HFFc6 (cell line): ENCODE results near the gene PTPRK. TPM values are rescaled to one million over a fixed set of nuclear protein-coding genes. Genes with fewer than 3 reads are reported as not detected.

ENCODE experiments used
- DNase-seq: peaks from one replicate; pipeline ENCODE4 v3.0.0-alpha.2; 2018
- H3K27ac Mint-ChIP-seq: 2 replicates; pipeline ENCODE4 v1.8.0; 2020; ENCODE audit warnings: mild to moderate bottlenecking, mixed read lengths
- H3K27me3 Mint-ChIP-seq: 2 replicates; pipeline ENCODE4 v1.8.0; 2021; ENCODE audit warnings: mild to moderate bottlenecking, moderate library complexity, mixed read lengths; ENCODE audit not compliant: insufficient read depth
- H3K36me3 Mint-ChIP-seq: 2 replicates; pipeline ENCODE4 v1.8.0; 2021; ENCODE audit warnings: low read depth, mixed read lengths
- H3K4me1 Mint-ChIP-seq: 2 replicates; pipeline ENCODE4 v1.8.0; 2020; ENCODE audit warnings: low read depth, mixed read lengths
- H3K4me3 Mint-ChIP-seq: 2 replicates; pipeline ENCODE4 v1.8.0; 2020; ENCODE audit warnings: mild to moderate bottlenecking, moderate library complexity, mixed read lengths
- H3K9me3 Mint-ChIP-seq: 2 replicates; pipeline ENCODE4 v1.8.0; 2020; ENCODE audit warnings: mild to moderate bottlenecking, mixed read lengths
- CTCF ChIP-seq: fragments of 200-600 bp; sonication (generic); IDR thresholded peaks from 2 replicates; pipeline ENCODE4 v1.5.0; 2021; ENCODE audit warnings: antibody characterized with exemption, mild to moderate bottlenecking
- total RNA-seq, 6 experiments: library from RNA; stranded (reverse); fragmentation: NEBNext Ultra II Directional; extraction: Animal tissue kit (Norgen Biotek cat#: 25700); gene quantifications; 2 replicates in 1 of 6; 3 replicates in 5 of 6; pipeline ENCODE4 v1.2.3, GENCODE V29; 2021

Gene PTPRK
- total RNA-seq, 6 experiments from 2014 or later = 92.8 to 104 (median 97.3) TPM

- TF ChIP-seq CTCF = no peak
- peaks cover 5% of the 10 kb centered on the region for H3K9me3 Mint-ChIP-seq
- no peaks in the 10 kb centered on the region for H3K27me3 Mint-ChIP-seq
- H3K4me1 Mint-ChIP-seq = peaks cover 38% of the 10 kb centered on the region
- H3K4me3 Mint-ChIP-seq = no peak overlapping the region
- DNase-seq = no peak
- H3K27ac Mint-ChIP-seq = no peak overlapping the region
- peaks cover 29% of the 10 kb centered on the region for H3K36me3 Mint-ChIP-seq
Measured at GRCh38 chr6:128303870-128304269, 216.5 kb downstream of the PTPRK start.

- Mint-ChIP-seq H3K27me3 (peaks cover 1% of the 10 kb centered on the region; the same call in 1 of the 2 replicates), H3K4me3 (no peak overlapping the region), H3K36me3 (peaks cover 32% of the 10 kb centered on the region), H3K9me3 (peaks cover 5% of the 10 kb centered on the region), H3K4me1 (peaks cover 31% of the 10 kb centered on the region), H3K27ac (no peak overlapping the region)
- no peak for DNase-seq
- no peak for TF ChIP-seq CTCF
Measured at GRCh38 chr6:128302942-128303341, 217.5 kb downstream of the PTPRK start.

GRCh38 chr6:128295670-128296069 is 224.7 kb downstream of the PTPRK start:
- no peak for DNase-seq
- Mint-ChIP-seq H3K4me3 (no peak overlapping the region), H3K27me3 (peaks cover 2% of the 10 kb centered on the region; the same call in 1 of the 2 replicates), H3K36me3 (peaks cover 17% of the 10 kb centered on the region), H3K4me1 (no peaks in the 10 kb centered on the region; the same call in 1 of the 2 replicates), H3K9me3 (peaks cover 5% of the 10 kb centered on the region), H3K27ac (no peak overlapping the region)
- TF ChIP-seq CTCF = peak; percentile 44; the same call in 1 of the 2 replicates

GRCh38 chr6:128290221-128290620 is 230.2 kb downstream of the PTPRK start:
- DNase-seq = no peak
- H3K27me3 Mint-ChIP-seq = no peaks in the 10 kb centered on the region; the same call in 1 of the 2 replicates
- no peaks in the 10 kb centered on the region for H3K9me3 Mint-ChIP-seq
- H3K36me3 Mint-ChIP-seq = peaks cover 21% of the 10 kb centered on the region
- no peak overlapping the region for H3K27ac Mint-ChIP-seq
- no peaks in the 10 kb centered on the region for H3K4me1 Mint-ChIP-seq
- no peak for TF ChIP-seq CTCF
- H3K4me3 Mint-ChIP-seq = no peak overlapping the region

GRCh38 chr6:128284128-128284527 is 236.3 kb downstream of the PTPRK start:
- H3K27me3 Mint-ChIP-seq = peaks cover 3% of the 10 kb centered on the region; the same call in 1 of the 2 replicates
- TF ChIP-seq CTCF = no peak
- H3K27ac Mint-ChIP-seq = peak overlapping the region; percentile 35
- H3K9me3 Mint-ChIP-seq = no peaks in the 10 kb centered on the region
- no peak overlapping the region for H3K4me3 Mint-ChIP-seq
- peaks cover 21% of the 10 kb centered on the region for H3K36me3 Mint-ChIP-seq
- DNase-seq = no peak
- peaks cover 19% of the 10 kb centered on the region for H3K4me1 Mint-ChIP-seq

- no peak for DNase-seq
- no peak overlapping the region for H3K4me3 Mint-ChIP-seq
- H3K4me1 Mint-ChIP-seq = peaks cover 24% of the 10 kb centered on the region
- TF ChIP-seq CTCF = no peak
- H3K9me3 Mint-ChIP-seq = no peaks in the 10 kb centered on the region
- peaks cover 3% of the 10 kb centered on the region; the same call in 1 of the 2 replicates for H3K27me3 Mint-ChIP-seq
- H3K36me3 Mint-ChIP-seq = peaks cover 16% of the 10 kb centered on the region
- H3K27ac Mint-ChIP-seq = no peak overlapping the region
Measured at GRCh38 chr6:128282961-128283360, 237.4 kb downstream of the PTPRK start.
